Measurements from ENCODE around the gene C22orf42.

C22orf42 gene

GRCh38 chr22:32132783-32133182 is 26.3 kb downstream of the C22orf42 start:
- no peak for DNase-seq

- DNase-seq = no peak
Measured at GRCh38 chr22:32132126-32132525, 27.0 kb downstream of the C22orf42 start.

- DNase-seq = no peak
Measured at GRCh38 chr22:32130464-32130863, 28.6 kb downstream of the C22orf42 start.

GRCh38 chr22:32127904-32128303 is 31.2 kb downstream of the C22orf42 start:
- no peak for DNase-seq

GRCh38 chr22:32123657-32124056 is 35.4 kb downstream of the C22orf42 start:
- DNase-seq = no peak

- no peak for DNase-seq
Measured at GRCh38 chr22:32122899-32123298, 36.2 kb downstream of the C22orf42 start.

- DNase-seq = no peak
Measured at GRCh38 chr22:32120603-32121002, 38.5 kb downstream of the C22orf42 start.

GRCh38 chr22:32119568-32120235 is 39.4 kb downstream of the C22orf42 start:
- DNase-seq = no peak

DNA sequence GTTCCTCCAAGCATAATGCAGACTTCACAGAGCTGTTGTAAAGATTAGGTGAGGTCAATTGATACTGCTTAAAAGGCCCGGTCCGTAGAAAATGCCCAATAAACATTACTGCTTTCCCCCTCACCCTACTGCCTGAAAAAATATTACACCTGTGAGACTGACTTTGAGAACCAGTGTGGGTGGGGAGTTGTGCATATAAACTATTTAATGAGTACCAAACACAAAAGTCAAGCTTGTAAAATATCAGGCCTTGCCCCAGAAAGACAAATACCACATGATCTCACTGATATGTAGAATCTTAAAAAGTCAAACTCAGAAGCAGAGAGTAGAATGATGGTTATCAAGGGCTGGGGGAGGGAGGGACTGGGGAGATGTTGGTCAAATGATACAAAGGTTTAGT is 46.7 kb downstream of the C22orf42 start:
- DNase-seq = no peak

DNA sequence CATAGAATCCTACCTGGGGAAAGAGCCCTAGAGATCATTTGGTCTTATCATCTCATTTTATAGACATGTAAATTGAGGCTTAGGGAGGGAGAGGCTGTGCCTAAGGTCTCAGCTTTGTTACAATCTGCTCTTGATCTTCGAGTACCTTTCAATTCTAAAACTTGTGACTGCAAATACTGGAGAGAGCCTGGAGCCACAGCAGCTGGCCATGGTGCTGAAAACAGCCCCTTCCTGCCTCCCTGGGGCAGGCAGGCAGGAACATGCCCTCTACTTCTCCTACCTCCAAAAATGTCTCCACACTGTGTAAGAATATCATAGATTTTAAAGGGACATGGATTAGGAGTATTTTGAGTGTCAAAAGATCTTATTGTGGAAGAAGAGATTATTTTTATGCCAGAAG is 52.2 kb downstream of the C22orf42 start:
- DNase-seq = no peak

GRCh38 chr22:32103658-32104315 is 55.3 kb downstream of the C22orf42 start:
- no peak for DNase-seq

GRCh38 chr22:32100711-32101110 is 58.4 kb downstream of the C22orf42 start:
- DNase-seq = no peak

Measured in activated gamma-delta T cell (primary cell).